Measurements from ENCODE around the gene UBE2E2.

- TF ChIP-seq POLR2A (IDR thresholded peaks at IDR 0.05) (no peak), POLR2AphosphoS5 (IDR thresholded peaks at IDR 0.05) (no peak)
- TF ChIP-seq, protein P1, sequence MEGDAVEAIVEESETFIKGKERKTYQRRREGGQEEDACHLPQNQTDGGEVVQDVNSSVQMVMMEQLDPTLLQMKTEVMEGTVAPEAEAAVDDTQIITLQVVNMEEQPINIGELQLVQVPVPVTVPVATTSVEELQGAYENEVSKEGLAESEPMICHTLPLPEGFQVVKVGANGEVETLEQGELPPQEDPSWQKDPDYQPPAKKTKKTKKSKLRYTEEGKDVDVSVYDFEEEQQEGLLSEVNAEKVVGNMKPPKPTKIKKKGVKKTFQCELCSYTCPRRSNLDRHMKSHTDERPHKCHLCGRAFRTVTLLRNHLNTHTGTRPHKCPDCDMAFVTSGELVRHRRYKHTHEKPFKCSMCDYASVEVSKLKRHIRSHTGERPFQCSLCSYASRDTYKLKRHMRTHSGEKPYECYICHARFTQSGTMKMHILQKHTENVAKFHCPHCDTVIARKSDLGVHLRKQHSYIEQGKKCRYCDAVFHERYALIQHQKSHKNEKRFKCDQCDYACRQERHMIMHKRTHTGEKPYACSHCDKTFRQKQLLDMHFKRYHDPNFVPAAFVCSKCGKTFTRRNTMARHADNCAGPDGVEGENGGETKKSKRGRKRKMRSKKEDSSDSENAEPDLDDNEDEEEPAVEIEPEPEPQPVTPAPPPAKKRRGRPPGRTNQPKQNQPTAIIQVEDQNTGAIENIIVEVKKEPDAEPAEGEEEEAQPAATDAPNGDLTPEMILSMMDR (IDR thresholded peaks at IDR 0.05) = no peak
Measured at GRCh38 chr3:23497156-23497555, 294.0 kb downstream of the UBE2E2 start.
